ENCODE data around the gene GALNT8. TPM values are rescaled to one million over a fixed set of nuclear protein-coding genes. Genes with fewer than 3 reads are reported as not detected.

Gene GALNT8
- total and polyA plus RNA-seq, 2 experiments from 2014 or later: 3.8 to 7.7 TPM

DNA sequence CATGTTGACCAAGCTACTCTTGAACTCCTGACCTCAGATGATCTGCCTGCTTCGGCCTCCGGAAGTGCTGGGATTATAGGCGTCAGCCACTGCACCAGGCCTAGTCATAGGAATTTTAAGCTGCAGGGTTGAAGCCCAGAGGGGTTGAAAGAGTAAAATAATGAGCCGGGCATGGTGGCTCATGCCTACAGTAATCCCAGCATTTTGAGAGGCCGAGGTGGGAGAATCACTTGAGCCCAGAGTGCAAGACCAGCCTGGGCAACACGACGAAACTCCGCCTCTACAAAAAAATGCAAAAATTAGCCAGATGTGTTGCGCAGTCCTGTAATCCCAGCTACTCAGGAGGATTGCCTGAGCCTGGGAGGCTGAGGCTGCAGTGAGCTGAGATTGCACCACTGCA lies 69.6 kb downstream of the GALNT8 start:
- DNase-seq (ENCODE audit: low spot score): no peak
- Mint-ChIP-seq H3K4me1 (no peaks in the 10 kb centered on the region), H3K27me3 (ENCODE audit: insufficient read depth, low read depth, poor library complexity) (peaks cover 5% of the 10 kb centered on the region), H3K4me3 (no peak overlapping the region), H3K27ac (no peak overlapping the region), H3K36me3 (ENCODE audit: low read depth) (peaks cover 12% of the 10 kb centered on the region), H3K9me3 (peaks cover 12% of the 10 kb centered on the region; the same call in 2 of the 3 replicates)
- no peak overlapping the region for H3K4me2 ChIP-seq
- no peaks in the 10 kb centered on the region for H3F3A ChIP-seq (replicated peaks; ENCODE audit: low read depth)
- no peaks in the 10 kb centered on the region for H3K27me3 ChIP-seq (ENCODE audit: insufficient read depth)
- TF ChIP-seq STAT1 (IDR thresholded peaks at IDR 0.05; ENCODE audit: unreplicated experiment): no peak
- TF ChIP-seq JUNB (IDR thresholded peaks at IDR 0.05; ENCODE audit: unreplicated experiment): no peak
- TF ChIP-seq, protein P1, sequence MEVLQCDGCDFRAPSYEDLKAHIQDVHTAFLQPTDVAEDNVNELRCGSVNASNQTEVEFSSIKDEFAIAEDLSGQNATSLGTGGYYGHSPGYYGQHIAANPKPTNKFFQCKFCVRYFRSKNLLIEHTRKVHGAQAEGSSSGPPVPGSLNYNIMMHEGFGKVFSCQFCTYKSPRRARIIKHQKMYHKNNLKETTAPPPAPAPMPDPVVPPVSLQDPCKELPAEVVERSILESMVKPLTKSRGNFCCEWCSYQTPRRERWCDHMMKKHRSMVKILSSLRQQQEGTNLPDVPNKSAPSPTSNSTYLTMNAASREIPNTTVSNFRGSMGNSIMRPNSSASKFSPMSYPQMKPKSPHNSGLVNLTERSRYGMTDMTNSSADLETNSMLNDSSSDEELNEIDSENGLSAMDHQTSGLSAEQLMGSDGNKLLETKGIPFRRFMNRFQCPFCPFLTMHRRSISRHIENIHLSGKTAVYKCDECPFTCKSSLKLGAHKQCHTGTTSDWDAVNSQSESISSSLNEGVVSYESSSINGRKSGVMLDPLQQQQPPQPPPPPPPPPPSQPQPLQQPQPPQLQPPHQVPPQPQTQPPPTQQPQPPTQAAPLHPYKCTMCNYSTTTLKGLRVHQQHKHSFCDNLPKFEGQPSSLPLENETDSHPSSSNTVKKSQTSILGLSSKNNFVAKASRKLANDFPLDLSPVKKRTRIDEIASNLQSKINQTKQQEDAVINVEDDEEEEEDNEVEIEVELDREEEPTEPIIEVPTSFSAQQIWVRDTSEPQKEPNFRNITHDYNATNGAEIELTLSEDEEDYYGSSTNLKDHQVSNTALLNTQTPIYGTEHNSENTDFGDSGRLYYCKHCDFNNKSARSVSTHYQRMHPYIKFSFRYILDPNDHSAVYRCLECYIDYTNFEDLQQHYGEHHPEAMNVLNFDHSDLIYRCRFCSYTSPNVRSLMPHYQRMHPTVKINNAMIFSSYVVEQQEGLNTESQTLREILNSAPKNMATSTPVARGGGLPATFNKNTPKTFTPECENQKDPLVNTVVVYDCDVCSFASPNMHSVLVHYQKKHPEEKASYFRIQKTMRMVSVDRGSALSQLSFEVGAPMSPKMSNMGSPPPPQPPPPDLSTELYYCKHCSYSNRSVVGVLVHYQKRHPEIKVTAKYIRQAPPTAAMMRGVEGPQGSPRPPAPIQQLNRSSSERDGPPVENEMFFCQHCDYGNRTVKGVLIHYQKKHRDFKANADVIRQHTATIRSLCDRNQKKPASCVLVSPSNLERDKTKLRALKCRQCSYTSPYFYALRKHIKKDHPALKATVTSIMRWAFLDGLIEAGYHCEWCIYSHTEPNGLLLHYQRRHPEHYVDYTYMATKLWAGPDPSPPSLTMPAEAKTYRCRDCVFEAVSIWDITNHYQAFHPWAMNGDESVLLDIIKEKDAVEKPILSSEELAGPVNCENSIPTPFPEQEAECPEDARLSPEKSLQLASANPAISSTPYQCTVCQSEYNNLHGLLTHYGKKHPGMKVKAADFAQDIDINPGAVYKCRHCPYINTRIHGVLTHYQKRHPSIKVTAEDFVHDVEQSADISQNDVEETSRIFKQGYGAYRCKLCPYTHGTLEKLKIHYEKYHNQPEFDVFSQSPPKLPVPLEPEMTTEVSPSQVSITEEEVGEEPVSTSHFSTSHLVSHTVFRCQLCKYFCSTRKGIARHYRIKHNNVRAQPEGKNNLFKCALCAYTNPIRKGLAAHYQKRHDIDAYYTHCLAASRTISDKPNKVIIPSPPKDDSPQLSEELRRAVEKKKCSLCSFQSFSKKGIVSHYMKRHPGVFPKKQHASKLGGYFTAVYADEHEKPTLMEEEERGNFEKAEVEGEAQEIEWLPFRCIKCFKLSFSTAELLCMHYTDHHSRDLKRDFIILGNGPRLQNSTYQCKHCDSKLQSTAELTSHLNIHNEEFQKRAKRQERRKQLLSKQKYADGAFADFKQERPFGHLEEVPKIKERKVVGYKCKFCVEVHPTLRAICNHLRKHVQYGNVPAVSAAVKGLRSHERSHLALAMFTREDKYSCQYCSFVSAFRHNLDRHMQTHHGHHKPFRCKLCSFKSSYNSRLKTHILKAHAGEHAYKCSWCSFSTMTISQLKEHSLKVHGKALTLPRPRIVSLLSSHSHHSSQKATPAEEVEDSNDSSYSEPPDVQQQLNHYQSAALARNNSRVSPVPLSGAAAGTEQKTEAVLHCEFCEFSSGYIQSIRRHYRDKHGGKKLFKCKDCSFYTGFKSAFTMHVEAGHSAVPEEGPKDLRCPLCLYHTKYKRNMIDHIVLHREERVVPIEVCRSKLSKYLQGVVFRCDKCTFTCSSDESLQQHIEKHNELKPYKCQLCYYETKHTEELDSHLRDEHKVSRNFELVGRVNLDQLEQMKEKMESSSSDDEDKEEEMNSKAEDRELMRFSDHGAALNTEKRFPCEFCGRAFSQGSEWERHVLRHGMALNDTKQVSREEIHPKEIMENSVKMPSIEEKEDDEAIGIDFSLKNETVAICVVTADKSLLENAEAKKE (CRISPR knock-in tag; IDR thresholded peaks at IDR 0.05): no peak
- TF ChIP-seq CTCF (conservative IDR thresholded peaks at IDR 0.05; ENCODE audit: low read depth in 2 of 2): no peak
- TF ChIP-seq, protein P2, sequence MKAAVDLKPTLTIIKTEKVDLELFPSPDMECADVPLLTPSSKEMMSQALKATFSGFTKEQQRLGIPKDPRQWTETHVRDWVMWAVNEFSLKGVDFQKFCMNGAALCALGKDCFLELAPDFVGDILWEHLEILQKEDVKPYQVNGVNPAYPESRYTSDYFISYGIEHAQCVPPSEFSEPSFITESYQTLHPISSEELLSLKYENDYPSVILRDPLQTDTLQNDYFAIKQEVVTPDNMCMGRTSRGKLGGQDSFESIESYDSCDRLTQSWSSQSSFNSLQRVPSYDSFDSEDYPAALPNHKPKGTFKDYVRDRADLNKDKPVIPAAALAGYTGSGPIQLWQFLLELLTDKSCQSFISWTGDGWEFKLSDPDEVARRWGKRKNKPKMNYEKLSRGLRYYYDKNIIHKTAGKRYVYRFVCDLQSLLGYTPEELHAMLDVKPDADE (IDR thresholded peaks at IDR 0.05): no peak
- TF ChIP-seq POLR2AphosphoS5 (IDR thresholded peaks at IDR 0.05; ENCODE audit: low read depth): no peak
- no peak for TF ChIP-seq EZH2phosphoT487 (IDR thresholded peaks at IDR 0.05; ENCODE audit: unreplicated experiment)
- no peak for ATAC-seq
- no peak overlapping the region for H3K4me3 ChIP-seq
- no peaks in the 10 kb centered on the region for H4K20me1 ChIP-seq (replicated peaks; ENCODE audit: insufficient read depth)
- H3K27ac ChIP-seq (ENCODE audit: low read depth): no peak overlapping the region
- no peaks in the 10 kb centered on the region for H3K79me2 ChIP-seq (replicated peaks; ENCODE audit: insufficient read depth)
- H2AFZ ChIP-seq: no peak overlapping the region
- no peaks in the 10 kb centered on the region for H3K4me1 ChIP-seq (ENCODE audit: insufficient read depth)
- no peaks in the 10 kb centered on the region for H3K36me3 ChIP-seq (ENCODE audit: insufficient read depth)
- H3K9me2 ChIP-seq (ENCODE audit: insufficient read depth): no peaks in the 10 kb centered on the region
